Bone marrow (tissue), 2 donors: ENCODE measurements around the gene SEMA3A.
A peak's percentile ranks its signal among the peaks of the same experiment; 100 is the strongest.

ENCODE experiments used
- DNase-seq, 2 donors: peaks; one replicate each; lab custom pipeline; 2025; lab: John Stamatoyannopoulos, UW

SEMA3A gene

GRCh38 chr7:84009051-84009450 lies 185.5 kb downstream of the SEMA3A start:
- no peak for DNase-seq

GRCh38 chr7:84003191-84003590 lies 191.4 kb downstream of the SEMA3A start:
- DNase-seq, result no peak

- DNase-seq, result no peak
Observed at GRCh38 chr7:84002348-84002747, 192.2 kb downstream of the SEMA3A start.

GRCh38 chr7:83996879-83997278 lies 197.7 kb downstream of the SEMA3A start:
- no peak for DNase-seq

- DNase-seq, result no peak
Observed at GRCh38 chr7:83987764-83988163, 206.8 kb downstream of the SEMA3A start.

- DNase-seq, result no peak
Observed at GRCh38 chr7:83985821-83986220, 208.8 kb downstream of the SEMA3A start.

GRCh38 chr7:83984591-83984990 lies 210.0 kb downstream of the SEMA3A start:
- no peak for DNase-seq

- no peak for DNase-seq
Observed at GRCh38 chr7:83984076-83984475, 210.5 kb downstream of the SEMA3A start.

- no peak for DNase-seq
Observed at GRCh38 chr7:83983606-83984005, 211.0 kb downstream of the SEMA3A start.

GRCh38 chr7:83976302-83976701 lies 218.3 kb downstream of the SEMA3A start:
- no peak for DNase-seq

- no peak for DNase-seq
Observed at GRCh38 chr7:83970081-83970480, 224.5 kb downstream of the SEMA3A start.

- DNase-seq, result no peak
Observed at GRCh38 chr7:83964318-83964717, 230.3 kb downstream of the SEMA3A start.

GRCh38 chr7:83957333-83957732 lies 237.3 kb downstream of the SEMA3A start:
- no peak for DNase-seq

GRCh38 chr7:83956104-83956503 lies 238.5 kb downstream of the SEMA3A start:
- DNase-seq, result no peak

- no peak for DNase-seq
Observed at GRCh38 chr7:83952236-83952635, 242.4 kb downstream of the SEMA3A start.

GRCh38 chr7:83947260-83947659 lies 247.3 kb downstream of the SEMA3A start:
- DNase-seq, result peak in 1 of 2 donors; percentile 7

- DNase-seq, result no peak
Observed at GRCh38 chr7:83946801-83947200, 247.8 kb downstream of the SEMA3A start.

GRCh38 chr7:83941300-83941699 lies 253.3 kb downstream of the SEMA3A start:
- no peak for DNase-seq

- no peak for DNase-seq
Observed at GRCh38 chr7:83937930-83938329, 256.7 kb downstream of the SEMA3A start.

GRCh38 chr7:83936056-83936708 lies 258.4 kb downstream of the SEMA3A start:
- DNase-seq, result peak in 1 of 2 donors; percentile 7

GRCh38 chr7:83934118-83934734 lies 260.4 kb downstream of the SEMA3A start:
- DNase-seq, result no peak

GRCh38 chr7:83931968-83932367 lies 262.6 kb downstream of the SEMA3A start:
- DNase-seq, result no peak

GRCh38 chr7:83930262-83930661 lies 264.3 kb downstream of the SEMA3A start:
- no peak for DNase-seq

- no peak for DNase-seq
Observed at GRCh38 chr7:83925860-83926259, 268.7 kb downstream of the SEMA3A start.
